CD8-positive, alpha-beta memory T cell (primary cell): ENCODE data around the gene AMPD2. TPM values are rescaled to one million over a fixed set of nuclear protein-coding genes. Genes with fewer than 3 reads are reported as not detected.
"Not testable (repeated sequence)": the region's sequence is repeated elsewhere in the genome, so short reads cannot be mapped to it uniquely, and the experiment has no call there.

Experiments used
- CTCF ChIA-PET: fragments of 350-600 bp; sonication (Branson Sonifier 250); formaldehyde crosslinking; loops from one replicate; lab custom pipeline; 2021; ENCODE audit warnings: antibody characterized with exemption; lab: Charles Lee
- POLR2A ChIA-PET: fragments of 350-600 bp; sonication (Branson Sonifier 250); formaldehyde crosslinking; loops from one replicate; lab custom pipeline; 2021; ENCODE audit warnings: antibody characterized with exemption; lab: Charles Lee
- DNase-seq, 5 donors: peaks; one replicate each; pipeline versions ENCODE4 v3.0.0 to v3.0.0-alpha.2; 2020 to 2022; ENCODE audit warnings: mixed read lengths in 1 of 5
- H3K27ac ChIP-seq: one replicate; pipeline ENCODE4 v1.7.0; 2013; ENCODE audit warnings: low read depth, mild to moderate bottlenecking, low read length, moderate library complexity
- H3K27me3 ChIP-seq: 2 replicates; pipeline ENCODE4 v1.7.0; 2013; ENCODE audit warnings: low read length, mild to moderate bottlenecking; ENCODE audit not compliant: insufficient read depth, poor library complexity, severe bottlenecking
- H3K36me3 ChIP-seq: 2 replicates; pipeline ENCODE4 v1.7.0; 2013; ENCODE audit warnings: mild to moderate bottlenecking, low read length, moderate library complexity; ENCODE audit not compliant: insufficient read depth
- H3K4me1 ChIP-seq: 2 replicates; pipeline ENCODE4 v1.7.0; 2013; ENCODE audit warnings: mild to moderate bottlenecking, low read length, moderate library complexity; ENCODE audit not compliant: insufficient read depth
- H3K4me3 ChIP-seq: 2 replicates; pipeline ENCODE4 v1.7.0; 2013; ENCODE audit warnings: mild to moderate bottlenecking, low read length
- H3K9me3 ChIP-seq: 2 replicates; pipeline ENCODE4 v1.7.0; 2013; ENCODE audit warnings: mild to moderate bottlenecking, low read length
- H3K27ac Mint-ChIP-seq, 8 donors: one replicate each; pipeline ENCODE4 v1.8.0; 2020 to 2021; ENCODE audit warnings: mixed read lengths in 8 of 8, mild to moderate bottlenecking in 6 of 8, inconsistent platforms in 3 of 8, moderate library complexity in 3 of 8
- H3K27me3 Mint-ChIP-seq, 2 donors: one replicate each; pipeline ENCODE4 v1.8.0; 2020 to 2021; ENCODE audit warnings: mixed read lengths in 2 of 2, mild to moderate bottlenecking in 1 of 2, moderate library complexity in 1 of 2
- H3K36me3 Mint-ChIP-seq, 3 donors: one replicate each; pipeline ENCODE4 v1.8.0; 2020 to 2021; ENCODE audit warnings: mixed read lengths in 3 of 3, inconsistent platforms in 1 of 3, mild to moderate bottlenecking in 1 of 3
- H3K4me1 Mint-ChIP-seq, 3 donors: one replicate each; pipeline ENCODE4 v1.8.0; 2020 to 2021; ENCODE audit warnings: mixed read lengths in 3 of 3, inconsistent platforms in 1 of 3, mild to moderate bottlenecking in 1 of 3
- H3K4me3 Mint-ChIP-seq, 7 donors: one replicate each; pipeline ENCODE4 v1.8.0; 2020 to 2021; ENCODE audit warnings: mixed read lengths in 7 of 7, mild to moderate bottlenecking in 6 of 7, moderate library complexity in 4 of 7, inconsistent platforms in 2 of 7
- H3K9me3 Mint-ChIP-seq, 5 donors: one replicate each; pipeline ENCODE4 v1.8.0; 2020 to 2022; ENCODE audit warnings: mixed read lengths in 5 of 5, mild to moderate bottlenecking in 3 of 5, moderate library complexity in 2 of 5, inconsistent platforms in 1 of 5
- polyA plus RNA-seq: library from polyadenylated mRNA; unstranded; fragments of 300-500 nt; fragmentation: Illumina TruSeq; gene quantifications from one replicate; pipeline ENCODE4 v1.2.3, GENCODE V29; 2021
- total RNA-seq, 2 experiments: library from RNA; stranded (reverse); gene quantifications; one replicate each; pipeline ENCODE4 v1.2.3, GENCODE V29; 2021

The AMPD2 gene
- total and polyA plus RNA-seq, 3 experiments from 2014 or later, result 36.0 to 91.1 (median 69.1) TPM

- H3K27me3 ChIP-seq, H3K27me3 Mint-ChIP-seq, H3K36me3 ChIP-seq, CTCF ChIA-PET, H3K27ac Mint-ChIP-seq, H3K27ac ChIP-seq, POLR2A ChIA-PET, H3K4me1 ChIP-seq, H3K4me3 Mint-ChIP-seq, H3K36me3 Mint-ChIP-seq, H3K9me3 ChIP-seq, H3K4me3 ChIP-seq, DNase-seq, H3K9me3 Mint-ChIP-seq: not testable (repeated sequence)
- peaks cover 12 to 19% (median 14%) of the 10 kb centered on the region in 3 donors for H3K4me1 Mint-ChIP-seq
Measured at GRCh38 chr1:109673861-109674260, 54.2 kb downstream of the AMPD2 start.

- CTCF ChIA-PET, result interaction anchor here (0.8 to 1.5 kb wide), 2 partner anchors 37 to 131 kb away, joined by 3 read pairs; no protein-coding TSS in a partner anchor
- H3K36me3 ChIP-seq, H3K27ac Mint-ChIP-seq, H3K4me1 Mint-ChIP-seq, POLR2A ChIA-PET, H3K4me3 ChIP-seq, H3K27me3 ChIP-seq, H3K9me3 Mint-ChIP-seq, H3K27ac ChIP-seq, H3K27me3 Mint-ChIP-seq, H3K4me3 Mint-ChIP-seq, H3K36me3 Mint-ChIP-seq, H3K4me1 ChIP-seq, DNase-seq, H3K9me3 ChIP-seq: not testable (repeated sequence)
Measured at GRCh38 chr1:109676683-109677381, 57.2 kb downstream of the AMPD2 start.

- Mint-ChIP-seq H3K27me3 (no peaks in the 10 kb centered on the region), H3K4me1 (no peaks in the 10 kb centered on the region), H3K36me3 (no peaks in the 10 kb centered on the region), H3K9me3 (no peaks in the 10 kb centered on the region), H3K27ac (no peak overlapping the region), H3K4me3 (no peak overlapping the region)
- CTCF ChIA-PET, result interaction anchor here (0.8 to 1.5 kb wide), 2 partner anchors 38 to 131 kb away, joined by 3 read pairs; no protein-coding TSS in a partner anchor
- no peak for DNase-seq
- Histone ChIP-seq H3K36me3 (no peaks in the 10 kb centered on the region), H3K4me1 (no peaks in the 10 kb centered on the region), H3K27me3 (no peaks in the 10 kb centered on the region), H3K27ac (no peak overlapping the region), H3K9me3 (no peaks in the 10 kb centered on the region), H3K4me3 (no peak overlapping the region)
- POLR2A ChIA-PET, result no interaction called here
Measured at GRCh38 chr1:109677459-109677858, 57.8 kb downstream of the AMPD2 start.

- H3K27me3 Mint-ChIP-seq, H3K9me3 Mint-ChIP-seq, H3K9me3 ChIP-seq, H3K4me3 Mint-ChIP-seq, H3K36me3 Mint-ChIP-seq, H3K4me1 ChIP-seq, CTCF ChIA-PET, H3K27ac Mint-ChIP-seq, H3K4me1 Mint-ChIP-seq, DNase-seq, POLR2A ChIA-PET, H3K27ac ChIP-seq, H3K4me3 ChIP-seq, H3K27me3 ChIP-seq, H3K36me3 ChIP-seq: not testable (repeated sequence)
Measured at GRCh38 chr1:109678637-109679036, 59.0 kb downstream of the AMPD2 start.

Other genes starting within 250 kb of the AMPD2 start
- gene SORT1, start 221.9 kb upstream of the AMPD2 start, total RNA-seq, result 1 to 10 TPM; 3.0 to 3.9 TPM
- gene SORT1, start 221.9 kb upstream of the AMPD2 start, polyA plus RNA-seq, result 0.16 TPM
- gene PSMA5, start 193.4 kb upstream of the AMPD2 start, total RNA-seq, result 100 to 1,000 TPM; 207 to 238 TPM
- gene PSMA5, start 193.4 kb upstream of the AMPD2 start, polyA plus RNA-seq, result 120 TPM
- under 1 TPM in 1 of 2 experiments, not detected in 1; 0.07 TPM for gene SYPL2, start 153.3 kb upstream of the AMPD2 start, total RNA-seq
- 0.07 TPM for gene SYPL2, start 153.3 kb upstream of the AMPD2 start, polyA plus RNA-seq
- gene ATXN7L2, start 135.9 kb upstream of the AMPD2 start, total RNA-seq, result 10 to 100 TPM; 14.6 to 15.3 TPM
- 8.7 TPM for gene ATXN7L2, start 135.9 kb upstream of the AMPD2 start, polyA plus RNA-seq
- gene CYB561D1, start 125.7 kb upstream of the AMPD2 start, total RNA-seq, result 10 to 100 TPM in 1 of 2 experiments, 1 to 10 TPM in 1; 9.9 to 10.6 TPM
- 15.4 TPM for gene CYB561D1, start 125.7 kb upstream of the AMPD2 start, polyA plus RNA-seq
- gene AMIGO1, start 110.1 kb upstream of the AMPD2 start, total RNA-seq, result 1 to 10 TPM; 4.0 to 4.9 TPM
- gene AMIGO1, start 110.1 kb upstream of the AMPD2 start, polyA plus RNA-seq, result 20.2 TPM
- gene GPR61, start 80.0 kb upstream of the AMPD2 start, total RNA-seq, result under 1 TPM in 1 of 2 experiments, not detected in 1; 0.39 TPM
- gene GPR61, start 80.0 kb upstream of the AMPD2 start, polyA plus RNA-seq, result not detected
- gene GNAI3, start 71.2 kb upstream of the AMPD2 start, total RNA-seq, result 1 to 10 TPM; 9.8 to 9.9 TPM
- 8.6 TPM for gene GNAI3, start 71.2 kb upstream of the AMPD2 start, polyA plus RNA-seq
- gene GNAT2, start 221 bp upstream of the AMPD2 start, total RNA-seq, result 1 to 10 TPM in 1 of 2 experiments, under 1 TPM in 1; 0.53 to 1.5 TPM
- not detected for gene GNAT2, start 221 bp upstream of the AMPD2 start, polyA plus RNA-seq
- gene GSTM4, start 36.3 kb downstream of the AMPD2 start, total RNA-seq, result 1 to 10 TPM; 1.6 to 2.7 TPM
- 4.4 TPM for gene GSTM4, start 36.3 kb downstream of the AMPD2 start, polyA plus RNA-seq
- gene GSTM2, start 48.2 kb downstream of the AMPD2 start, total RNA-seq, result 1 to 10 TPM; 2.7 to 3.1 TPM
- 2.6 TPM for gene GSTM2, start 48.2 kb downstream of the AMPD2 start, polyA plus RNA-seq
- gene GSTM1, start 68.0 kb downstream of the AMPD2 start, total RNA-seq, result not detected
- not detected for gene GSTM1, start 68.0 kb downstream of the AMPD2 start, polyA plus RNA-seq
- gene GSTM5, start 92.4 kb downstream of the AMPD2 start, total RNA-seq, result not detected
- gene GSTM5, start 92.4 kb downstream of the AMPD2 start, polyA plus RNA-seq, result not detected
- gene GSTM3, start 121.2 kb downstream of the AMPD2 start, total RNA-seq, result 1 to 10 TPM; 7.2 to 7.5 TPM
- 23.1 TPM for gene GSTM3, start 121.2 kb downstream of the AMPD2 start, polyA plus RNA-seq
- not detected for gene EPS8L3, start 144.1 kb downstream of the AMPD2 start, total RNA-seq
- not detected for gene EPS8L3, start 144.1 kb downstream of the AMPD2 start, polyA plus RNA-seq